Hepatocyte (in vitro differentiated cells): Measurements from ENCODE around the gene OAS3. TPM values are rescaled to one million over a fixed set of nuclear protein-coding genes. Genes with fewer than 3 reads are reported as not detected.

ENCODE experiments used
- DNase-seq: peaks from one replicate; pipeline ENCODE4 v3.0.0-alpha.2; 2016; ENCODE audit warnings: low spot score
- H2AFZ ChIP-seq: fragments of 200-600 bp; sonication (generic); 2 replicates; pipeline ENCODE4 v1.6.0; 2016; ENCODE audit warnings: antibody characterized with exemption, mild to moderate bottlenecking
- H3K27ac ChIP-seq: fragments of 200-600 bp; sonication (generic); 2 replicates; pipeline ENCODE4 v1.5.1; 2016; ENCODE audit warnings: mild to moderate bottlenecking
- H3K27me3 ChIP-seq: fragments of 200-600 bp; sonication (generic); 2 replicates; pipeline ENCODE4 v1.6.1; 2016
- H3K36me3 ChIP-seq: fragments of 200-600 bp; sonication (generic); replicated peaks from 2 replicates; pipeline ENCODE4 v1.5.1; 2016; ENCODE audit warnings: low read depth; ENCODE audit not compliant: insufficient read depth
- H3K4me1 ChIP-seq: fragments of 200-600 bp; sonication (generic); 2 replicates; pipeline ENCODE4 v1.5.1; 2016; ENCODE audit warnings: mild to moderate bottlenecking, moderate library complexity; ENCODE audit not compliant: insufficient read depth
- H3K4me2 ChIP-seq: fragments of 200-600 bp; sonication (generic); 2 replicates; pipeline ENCODE4 v1.6.0; 2016
- H3K4me3 ChIP-seq: fragments of 200-600 bp; sonication (generic); 2 replicates; pipeline ENCODE4 v1.5.1; 2016; ENCODE audit warnings: mild to moderate bottlenecking
- H3K79me2 ChIP-seq: fragments of 200-600 bp; sonication (generic); 2 replicates; pipeline ENCODE4 v1.6.0; 2017; ENCODE audit warnings: mild to moderate bottlenecking
- H3K9me2 ChIP-seq: fragments of 200-600 bp; sonication (generic); replicated peaks from 2 replicates; pipeline ENCODE4 v1.6.0; 2017; ENCODE audit warnings: mild to moderate bottlenecking; ENCODE audit not compliant: insufficient read depth
- H3K9me3 ChIP-seq: fragments of 200-600 bp; sonication (generic); 2 replicates; pipeline ENCODE4 v1.5.1; 2016; ENCODE audit warnings: low read depth, mild to moderate bottlenecking
- H4K20me1 ChIP-seq: fragments of 200-600 bp; sonication (generic); 2 replicates; pipeline ENCODE4 v1.6.0; 2016; ENCODE audit warnings: mild to moderate bottlenecking; ENCODE audit not compliant: insufficient read depth, poor library complexity, severe bottlenecking
- CTCF ChIP-seq: fragments of 200-600 bp; sonication (generic); IDR thresholded peaks from 2 replicates; pipeline ENCODE4 v1.5.1; 2016; ENCODE audit warnings: antibody characterized with exemption, mild to moderate bottlenecking; ENCODE audit not compliant: poor library complexity
- EZH2 ChIP-seq: fragments of 200-600 bp; sonication (generic); IDR thresholded peaks from 2 replicates; pipeline ENCODE4 v1.6.1; 2016; ENCODE audit warnings: antibody characterized with exemption, mild to moderate bottlenecking, borderline replicate concordance
- EZH2phosphoT487 ChIP-seq: fragments of 200-600 bp; sonication (generic); IDR thresholded peaks from one replicate; pipeline ENCODE4 v1.6.1; 2018; ENCODE audit warnings: antibody characterized with exemption, mild to moderate bottlenecking, low read depth, moderate library complexity; ENCODE audit not compliant: unreplicated experiment, severe bottlenecking
- WGBS: methylation state at CpG from one replicate; pipeline ENCODE4 v1.1.6; 2016; ENCODE audit warnings: low lambda C conversion rate; ENCODE audit errors: missing lambda C conversion rate; 5-methylcytosine and 5-hydroxymethylcytosine counted together
- polyA plus RNA-seq: library from polyadenylated mRNA; unstranded; fragments of >200 nt; fragmentation: Nextera tagmentation; extraction: Ambion mirVana; gene quantifications from 2 replicates; pipeline ENCODE4 v1.2.1, GENCODE V29; 2016
- total RNA-seq: library from RNA; depleted of rRNA; stranded (reverse); fragments of >200 nt; gene quantifications from 2 replicates; pipeline ENCODE4 v1.2.3, GENCODE V29; 2014

The OAS3 gene
- total and polyA plus RNA-seq, 2 experiments from 2014 or later: 6.6 to 15.0 TPM

GRCh38 chr12:112930350-112930749 is 7.9 kb upstream of the OAS3 start:
- TF ChIP-seq CTCF (no peak), EZH2phosphoT487 (no peak), EZH2 (no peak)

GRCh38 chr12:112932485-112933128 is 5.7 kb upstream of the OAS3 start:
- Histone ChIP-seq H3K27me3 (no peaks in the 10 kb centered on the region), H3K4me1 (no peaks in the 10 kb centered on the region), H3K9me2 (no peaks in the 10 kb centered on the region), H3K27ac (no peak overlapping the region), H3K36me3 (no peaks in the 10 kb centered on the region), H3K9me3 (no peaks in the 10 kb centered on the region), H3K4me2 (peak overlapping the region; percentile 11), H3K79me2 (no peaks in the 10 kb centered on the region), H3K4me3 (no peak overlapping the region), H2AFZ (no peak overlapping the region), H4K20me1 (no peaks in the 10 kb centered on the region)
- TF ChIP-seq EZH2 (no peak), CTCF (no peak), EZH2phosphoT487 (no peak)
- DNase-seq: no peak
- 54% methylated on average over 6 of the region's 6 CpGs for WGBS

More at GRCh38 chr12:112930350-112930749, 7.9 kb upstream of the OAS3 start:
- no peak overlapping the region for H3K4me2 ChIP-seq
- H3K9me2 ChIP-seq: no peaks in the 10 kb centered on the region
- no peaks in the 10 kb centered on the region for H3K4me1 ChIP-seq
- no peaks in the 10 kb centered on the region for H3K36me3 ChIP-seq
- no peak for DNase-seq
- 87% methylated on average over 2 of the region's 2 CpGs for WGBS
- no peaks in the 10 kb centered on the region for H4K20me1 ChIP-seq
- H3K79me2 ChIP-seq: no peaks in the 10 kb centered on the region
- H2AFZ ChIP-seq: no peak overlapping the region
- no peak overlapping the region for H3K27ac ChIP-seq
- H3K4me3 ChIP-seq: no peak overlapping the region
- H3K9me3 ChIP-seq: no peaks in the 10 kb centered on the region
- H3K27me3 ChIP-seq: no peaks in the 10 kb centered on the region

- no peak overlapping the region for H3K4me2 ChIP-seq
- no peak overlapping the region for H2AFZ ChIP-seq
- H4K20me1 ChIP-seq: no peaks in the 10 kb centered on the region
- TF ChIP-seq EZH2 (no peak), EZH2phosphoT487 (no peak), CTCF (no peak)
- H3K79me2 ChIP-seq: no peaks in the 10 kb centered on the region
- H3K27ac ChIP-seq: no peak overlapping the region
- no peaks in the 10 kb centered on the region for H3K4me1 ChIP-seq
- no peak for DNase-seq
- H3K9me2 ChIP-seq: no peaks in the 10 kb centered on the region
- no peaks in the 10 kb centered on the region for H3K36me3 ChIP-seq
- 94% methylated on average over 2 of the region's 2 CpGs for WGBS
- no peaks in the 10 kb centered on the region for H3K27me3 ChIP-seq
- no peaks in the 10 kb centered on the region for H3K9me3 ChIP-seq
- H3K4me3 ChIP-seq: no peak overlapping the region
Observed at GRCh38 chr12:112933129-112933505, 5.2 kb upstream of the OAS3 start.
